ENCODE results near the gene FZD7.

The FZD7 gene

DNA sequence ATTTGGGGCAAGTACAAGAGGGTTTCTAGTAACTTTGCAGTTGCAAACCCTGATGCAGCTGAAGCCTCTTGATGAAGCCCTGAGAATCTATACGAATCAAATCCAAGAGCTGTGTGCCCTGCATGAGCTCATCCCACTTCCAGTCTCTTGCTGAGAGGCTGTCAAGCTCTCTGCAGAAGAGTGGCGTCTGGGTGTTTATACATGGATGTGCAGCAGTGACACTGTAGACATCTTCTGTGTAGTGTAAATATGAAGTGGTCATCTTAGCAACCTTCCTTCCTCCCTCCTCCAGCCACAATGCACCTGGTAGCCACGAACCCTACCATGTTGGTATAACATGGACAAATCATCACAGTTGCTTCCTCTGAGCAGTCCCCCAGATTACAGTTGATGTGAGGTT lies 21.0 kb downstream of the FZD7 start:
- DNase-seq (ENCODE audit: low spot score) = no peak
- TF ChIP-seq, protein P1, sequence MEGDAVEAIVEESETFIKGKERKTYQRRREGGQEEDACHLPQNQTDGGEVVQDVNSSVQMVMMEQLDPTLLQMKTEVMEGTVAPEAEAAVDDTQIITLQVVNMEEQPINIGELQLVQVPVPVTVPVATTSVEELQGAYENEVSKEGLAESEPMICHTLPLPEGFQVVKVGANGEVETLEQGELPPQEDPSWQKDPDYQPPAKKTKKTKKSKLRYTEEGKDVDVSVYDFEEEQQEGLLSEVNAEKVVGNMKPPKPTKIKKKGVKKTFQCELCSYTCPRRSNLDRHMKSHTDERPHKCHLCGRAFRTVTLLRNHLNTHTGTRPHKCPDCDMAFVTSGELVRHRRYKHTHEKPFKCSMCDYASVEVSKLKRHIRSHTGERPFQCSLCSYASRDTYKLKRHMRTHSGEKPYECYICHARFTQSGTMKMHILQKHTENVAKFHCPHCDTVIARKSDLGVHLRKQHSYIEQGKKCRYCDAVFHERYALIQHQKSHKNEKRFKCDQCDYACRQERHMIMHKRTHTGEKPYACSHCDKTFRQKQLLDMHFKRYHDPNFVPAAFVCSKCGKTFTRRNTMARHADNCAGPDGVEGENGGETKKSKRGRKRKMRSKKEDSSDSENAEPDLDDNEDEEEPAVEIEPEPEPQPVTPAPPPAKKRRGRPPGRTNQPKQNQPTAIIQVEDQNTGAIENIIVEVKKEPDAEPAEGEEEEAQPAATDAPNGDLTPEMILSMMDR (IDR thresholded peaks at IDR 0.05; ENCODE audit: extremely low read depth, missing control alignments) = no peak

DNA sequence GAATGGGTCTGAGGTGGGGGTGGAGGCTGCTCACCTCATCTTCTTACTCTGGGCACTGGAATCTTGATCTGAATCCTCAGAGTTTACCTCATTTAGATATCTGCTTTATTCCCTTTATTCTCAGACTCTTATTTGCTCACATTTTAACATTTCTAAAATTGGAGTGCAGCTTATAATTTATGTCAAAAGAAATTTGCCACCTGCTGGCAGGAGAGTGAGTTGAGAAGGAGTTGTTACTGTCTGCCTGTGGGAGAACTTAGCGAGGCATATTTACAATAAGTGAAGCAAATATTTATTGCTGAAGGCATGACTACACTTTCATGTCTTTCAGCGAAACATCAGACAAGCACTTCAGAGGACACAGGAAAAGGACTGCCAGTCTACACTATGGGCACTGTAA lies 23.0 kb downstream of the FZD7 start:
- TF ChIP-seq, protein P1 (IDR thresholded peaks at IDR 0.05; ENCODE audit: extremely low read depth, missing control alignments) = no peak
- DNase-seq (ENCODE audit: low spot score) = no peak

DNA sequence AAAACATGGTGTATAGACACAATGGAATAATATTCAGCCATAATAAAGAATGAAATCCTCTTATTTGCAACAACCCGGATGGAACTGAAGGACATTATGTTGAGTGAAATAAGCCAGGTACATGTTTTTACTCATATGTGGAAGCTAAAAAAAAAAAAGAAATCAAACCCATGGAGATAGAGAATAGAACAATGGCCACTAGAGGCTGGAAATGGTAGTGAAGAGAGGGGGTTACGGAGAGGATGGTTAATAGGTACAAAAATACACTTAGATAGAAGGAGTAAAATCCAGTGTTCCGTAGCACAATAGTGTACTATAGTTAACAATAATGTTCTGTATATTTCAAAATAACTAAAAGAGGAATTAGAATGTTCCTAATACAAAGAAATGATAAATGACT lies 26.6 kb downstream of the FZD7 start:
- TF ChIP-seq, protein P1 (IDR thresholded peaks at IDR 0.05; ENCODE audit: extremely low read depth, missing control alignments) = no peak
- no peak for DNase-seq (ENCODE audit: low spot score)

DNA sequence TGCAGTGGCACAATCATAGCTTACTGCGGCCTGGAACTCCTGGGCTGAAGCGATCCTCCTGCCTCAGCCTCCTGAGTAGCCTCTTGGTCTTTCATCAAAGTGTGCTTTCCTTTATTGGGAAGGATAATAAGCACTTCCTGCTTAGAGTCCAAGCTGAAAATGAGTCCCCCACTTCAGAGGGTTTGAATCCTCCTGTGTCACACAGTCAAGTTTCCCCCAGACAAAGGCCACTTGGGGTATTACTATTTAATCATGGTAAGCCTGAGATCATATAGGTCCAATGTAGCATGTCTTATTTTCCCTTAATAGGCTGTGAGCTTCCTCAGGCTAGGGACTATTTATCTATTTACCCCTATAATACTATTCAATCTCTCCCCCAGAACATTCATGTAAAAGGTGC lies 28.0 kb downstream of the FZD7 start:
- TF ChIP-seq, protein P1 (IDR thresholded peaks at IDR 0.05; ENCODE audit: extremely low read depth, missing control alignments) = no peak
- no peak for DNase-seq (ENCODE audit: low spot score)

DNA sequence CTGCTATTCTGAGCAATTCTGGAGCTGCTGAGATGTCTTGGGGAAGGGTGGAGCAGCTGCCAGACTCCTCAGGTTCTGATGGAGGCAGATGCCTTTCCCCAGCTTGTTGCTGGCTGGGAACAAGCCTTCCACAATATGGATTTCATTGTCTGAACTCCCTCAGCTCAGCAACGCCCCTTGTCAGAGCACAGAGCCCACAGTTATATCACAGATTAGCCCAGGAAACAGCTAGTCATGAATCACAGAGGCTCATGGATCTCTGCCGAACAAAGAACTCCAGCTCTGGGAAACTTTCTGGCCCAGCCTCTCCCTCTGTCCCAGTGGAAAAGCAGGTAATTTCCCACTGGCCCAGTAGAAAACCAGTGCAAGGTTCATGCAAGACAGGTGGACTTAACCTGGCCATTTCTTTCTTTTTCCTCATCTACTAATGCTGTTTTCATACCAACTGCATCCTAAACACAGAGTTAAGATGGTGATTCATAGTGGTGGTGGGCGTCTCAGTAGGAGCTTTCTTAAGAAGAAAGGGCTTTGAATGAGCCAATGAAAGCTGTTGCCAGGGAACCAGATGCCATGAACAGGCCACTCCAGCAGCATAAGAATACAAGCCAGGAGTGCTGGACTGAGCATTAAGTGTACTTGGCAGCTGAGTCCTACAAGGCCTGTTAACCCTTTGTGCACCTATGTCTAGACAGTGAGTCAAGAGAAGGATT lies 30.7 kb downstream of the FZD7 start:
- no peak for DNase-seq (ENCODE audit: low spot score)
- TF ChIP-seq, protein P1 (IDR thresholded peaks at IDR 0.05; ENCODE audit: extremely low read depth, missing control alignments) = no peak

DNA sequence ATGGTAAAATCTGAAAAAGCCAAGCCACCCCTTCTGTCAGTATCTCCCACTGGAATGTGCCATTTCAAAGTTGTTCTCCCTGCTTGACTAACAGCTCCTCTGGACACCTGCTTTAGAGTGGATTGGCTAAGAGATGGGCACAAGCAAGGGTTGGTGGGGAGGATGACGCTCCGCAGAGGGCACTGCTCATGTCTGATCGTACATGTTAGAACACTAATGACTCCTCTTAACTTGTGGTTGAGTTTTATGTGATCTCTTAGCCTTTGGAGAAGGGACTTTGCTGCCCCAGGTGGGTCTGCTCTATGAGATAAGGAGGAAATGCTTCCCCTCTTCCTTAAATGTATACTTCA lies 31.2 kb downstream of the FZD7 start:
- TF ChIP-seq, protein P1 (IDR thresholded peaks at IDR 0.05; ENCODE audit: extremely low read depth, missing control alignments) = no peak
- DNase-seq (ENCODE audit: low spot score) = no peak

DNA sequence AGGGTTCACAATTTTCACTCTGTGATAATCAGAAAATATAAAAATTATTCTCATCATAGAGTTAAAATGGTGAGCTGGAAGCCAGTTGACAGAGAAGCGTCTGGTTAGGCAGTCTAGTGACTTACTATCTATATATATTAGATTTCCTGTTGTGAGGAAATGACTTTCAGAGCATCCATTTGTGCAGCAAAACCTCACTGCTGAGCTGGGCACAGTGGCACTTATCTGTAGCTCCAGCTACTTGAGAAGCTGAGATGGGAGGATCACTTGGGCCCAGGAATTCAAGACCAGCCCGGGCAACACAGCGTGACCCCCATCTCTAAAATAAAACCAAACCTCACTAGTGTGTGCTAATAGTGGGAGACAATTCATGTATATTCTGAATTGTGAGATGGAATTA lies 32.2 kb downstream of the FZD7 start:
- TF ChIP-seq, protein P1 (IDR thresholded peaks at IDR 0.05; ENCODE audit: extremely low read depth, missing control alignments) = no peak
- DNase-seq (ENCODE audit: low spot score) = no peak
